NB4 (cell line): ENCODE data around the gene ITGAV.

Source experiments
- CTCF ChIP-seq: IDR thresholded peaks from one replicate; pipeline ENCODE4 v1.5.1; 2012; ENCODE audit warnings: low read depth, low read length
- POLR2A ChIP-seq: IDR thresholded peaks from 2 replicates; pipeline ENCODE4 v1.6.1; 2011; ENCODE audit warnings: mild to moderate bottlenecking; ENCODE audit not compliant: insufficient read length; ENCODE audit errors: extremely low read depth

GRCh38 chr2:186624276-186624675 is 34.4 kb downstream of the ITGAV start:
- TF ChIP-seq POLR2A = no peak
- TF ChIP-seq CTCF = no peak
